GM18517 (cell line): ENCODE data around the gene RAPGEF1.
"Not testable (repeated sequence)": the region's sequence is repeated elsewhere in the genome, so short reads cannot be mapped to it uniquely, and the experiment has no call there.

ENCODE experiments used
- ATAC-seq: cut with Tn5 transposase; IDR thresholded peaks from one replicate; pipeline ENCODE4 v1.9.1; 2021; ENCODE audit warnings: mild to moderate bottlenecking, moderate library complexity; ENCODE audit not compliant: unreplicated experiment

Gene RAPGEF1

DNA sequence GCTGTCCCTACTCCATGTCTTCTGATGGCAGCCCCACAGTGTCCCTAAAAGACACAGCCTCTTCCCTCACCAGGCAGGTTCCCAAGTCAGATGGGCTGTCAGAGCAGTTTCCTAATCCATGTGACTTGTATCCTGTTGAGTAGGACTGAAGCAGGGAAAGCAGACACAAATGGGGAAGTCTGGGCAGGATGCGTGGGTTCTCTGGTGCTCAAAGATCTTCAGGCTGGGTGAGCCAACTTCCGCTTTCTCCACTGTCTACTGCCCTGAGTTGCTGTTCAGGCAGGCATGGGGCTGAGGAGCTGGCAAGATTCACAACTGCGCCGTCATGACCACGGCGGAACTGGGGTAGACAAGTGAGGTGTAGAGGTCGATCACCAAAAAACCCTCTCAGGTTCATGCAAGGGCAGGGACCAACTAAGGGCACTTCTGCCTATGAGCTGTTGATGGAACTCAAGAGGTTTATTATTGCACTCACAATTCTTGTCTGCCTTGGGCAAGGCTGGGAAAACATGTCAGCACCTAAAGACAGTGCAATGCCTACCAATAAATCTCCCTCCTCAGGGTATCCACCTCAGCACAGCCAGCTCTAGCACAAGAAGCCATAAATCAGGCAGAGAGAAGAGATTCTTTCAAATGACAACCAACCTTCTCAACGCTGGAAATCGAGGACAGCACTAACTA lies 83.4 kb downstream of the RAPGEF1 start:
- no peak for ATAC-seq

DNA sequence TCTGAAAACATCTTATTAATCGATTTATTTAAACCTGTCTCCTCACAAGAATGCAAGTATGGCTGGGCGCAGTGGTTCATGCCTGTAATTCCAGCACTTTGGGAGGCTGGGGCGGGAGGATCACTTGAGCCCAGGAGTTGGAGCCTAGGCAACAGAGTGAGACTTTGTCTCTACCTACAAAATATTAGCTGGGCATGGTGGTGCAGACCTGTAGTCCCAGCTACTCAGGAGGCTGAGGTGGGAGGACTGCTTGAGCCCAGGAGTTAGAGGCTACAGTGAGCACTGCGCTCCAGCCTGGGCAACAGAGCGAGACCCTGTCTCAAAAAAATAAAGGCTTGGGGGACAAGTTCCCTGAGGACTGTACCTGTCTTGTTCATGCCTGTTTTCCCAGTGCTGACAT lies 85.5 kb downstream of the RAPGEF1 start:
- ATAC-seq, result not testable (repeated sequence)

DNA sequence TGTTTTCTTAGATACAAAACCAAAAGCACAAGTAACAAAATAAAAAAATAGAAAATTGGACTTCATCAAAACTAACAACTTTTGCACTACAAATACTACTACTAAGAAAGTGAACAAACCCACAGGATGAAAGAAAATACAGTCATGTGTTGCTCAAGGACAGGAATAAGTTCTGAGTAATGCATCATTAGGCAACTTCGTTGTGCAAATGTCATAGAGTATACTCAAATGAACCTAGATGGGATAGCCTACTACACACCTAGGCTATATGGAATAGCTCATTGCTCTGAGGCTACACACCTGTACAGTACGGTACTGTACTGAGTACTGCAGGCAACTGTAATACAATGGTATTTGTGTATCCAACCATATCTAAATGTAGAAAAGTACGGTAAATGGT lies 88.3 kb downstream of the RAPGEF1 start:
- no peak for ATAC-seq

DNA sequence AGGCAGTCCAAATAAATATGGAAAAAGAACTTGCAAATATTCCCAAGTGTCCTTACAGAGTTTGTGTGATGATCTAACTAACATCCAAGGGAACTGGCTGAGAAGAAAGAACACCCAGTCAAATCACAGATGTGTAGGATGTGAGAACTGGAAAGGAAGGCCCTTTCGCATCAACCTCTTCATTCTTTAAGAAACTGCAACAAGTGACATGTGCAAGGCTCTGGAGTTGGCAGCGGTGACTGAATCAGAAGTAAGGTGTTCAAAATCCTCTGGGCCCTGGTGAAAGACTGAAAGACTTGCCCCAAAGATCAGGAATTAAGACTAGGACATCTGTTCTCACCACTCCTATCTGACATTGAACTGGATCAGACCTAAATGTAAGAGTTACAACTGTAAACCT lies 88.7 kb downstream of the RAPGEF1 start:
- no peak for ATAC-seq

DNA sequence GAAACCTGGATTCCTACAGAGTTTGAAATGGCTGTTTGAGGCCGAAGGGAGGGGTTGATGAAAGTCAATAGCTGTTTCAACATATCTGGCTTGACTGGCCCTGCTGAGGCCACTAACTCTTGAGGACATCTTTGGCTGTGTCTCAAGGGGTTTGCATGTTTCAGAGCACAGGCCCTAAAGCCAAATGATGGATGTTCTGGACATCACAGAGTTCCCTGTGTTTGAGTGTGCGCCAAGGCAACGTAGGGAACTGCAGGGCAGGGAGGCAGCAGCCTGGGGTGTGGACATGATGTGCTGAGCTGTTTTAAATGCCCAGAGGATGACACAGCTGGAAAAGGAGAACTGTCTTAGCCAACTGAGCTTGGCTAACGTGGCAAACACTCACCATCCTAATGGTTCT lies 89.6 kb downstream of the RAPGEF1 start:
- no peak for ATAC-seq

DNA sequence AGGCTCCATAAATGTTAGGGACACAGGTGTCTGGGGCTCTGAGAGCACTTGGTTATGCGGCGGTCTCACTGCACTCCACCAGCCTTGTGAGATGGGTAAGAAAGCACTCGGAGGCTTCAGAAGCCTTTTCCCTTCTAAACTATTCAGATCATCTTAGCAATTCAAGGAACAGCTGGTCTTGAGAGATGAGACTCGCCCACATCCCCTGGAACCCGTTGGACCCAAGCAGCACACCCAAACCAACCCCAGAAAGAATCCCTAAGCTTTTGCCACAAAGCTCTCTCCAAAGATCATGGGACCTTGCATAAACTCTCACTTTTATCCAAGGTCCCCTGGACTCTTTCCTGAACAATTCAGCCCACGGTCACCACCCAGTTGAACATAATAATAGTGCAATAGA lies 90.2 kb downstream of the RAPGEF1 start:
- no peak for ATAC-seq

GRCh38 chr9:131645078-131645776 lies 94.6 kb downstream of the RAPGEF1 start:
- ATAC-seq, result no peak

DNA sequence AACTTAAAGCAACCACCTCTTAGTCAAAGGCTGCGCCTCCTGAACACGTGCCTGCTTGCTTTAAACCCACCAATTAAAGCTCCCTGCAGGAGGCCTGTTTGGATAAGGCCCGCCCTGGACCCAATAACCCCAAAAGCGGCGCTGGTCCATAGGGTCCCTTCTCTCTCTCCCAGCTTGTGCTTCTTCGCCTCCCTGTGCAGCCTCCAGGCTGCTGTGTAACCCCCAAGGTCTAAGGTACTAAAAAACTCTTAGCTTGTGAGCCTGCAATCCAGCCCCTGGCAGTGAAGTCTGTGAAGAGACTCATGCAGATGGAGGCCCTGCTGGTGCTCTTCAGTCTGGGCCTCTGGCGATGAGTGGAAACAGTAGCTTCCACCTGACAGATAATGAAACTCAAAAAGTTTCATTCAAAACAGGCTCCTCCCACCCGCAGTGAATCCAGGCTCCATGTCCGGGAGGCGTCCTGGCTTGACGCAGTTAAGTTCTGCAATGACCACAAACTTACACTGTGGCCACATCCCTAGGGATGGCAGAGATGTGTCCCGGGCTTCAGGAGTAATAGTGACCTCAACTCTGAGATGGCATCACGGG lies 97.3 kb downstream of the RAPGEF1 start:
- no peak for ATAC-seq

- ATAC-seq, result no peak
Measured at GRCh38 chr9:131641618-131642495, 98.0 kb downstream of the RAPGEF1 start.

- ATAC-seq, result no peak
Measured at GRCh38 chr9:131640438-131641137, 99.3 kb downstream of the RAPGEF1 start.

DNA sequence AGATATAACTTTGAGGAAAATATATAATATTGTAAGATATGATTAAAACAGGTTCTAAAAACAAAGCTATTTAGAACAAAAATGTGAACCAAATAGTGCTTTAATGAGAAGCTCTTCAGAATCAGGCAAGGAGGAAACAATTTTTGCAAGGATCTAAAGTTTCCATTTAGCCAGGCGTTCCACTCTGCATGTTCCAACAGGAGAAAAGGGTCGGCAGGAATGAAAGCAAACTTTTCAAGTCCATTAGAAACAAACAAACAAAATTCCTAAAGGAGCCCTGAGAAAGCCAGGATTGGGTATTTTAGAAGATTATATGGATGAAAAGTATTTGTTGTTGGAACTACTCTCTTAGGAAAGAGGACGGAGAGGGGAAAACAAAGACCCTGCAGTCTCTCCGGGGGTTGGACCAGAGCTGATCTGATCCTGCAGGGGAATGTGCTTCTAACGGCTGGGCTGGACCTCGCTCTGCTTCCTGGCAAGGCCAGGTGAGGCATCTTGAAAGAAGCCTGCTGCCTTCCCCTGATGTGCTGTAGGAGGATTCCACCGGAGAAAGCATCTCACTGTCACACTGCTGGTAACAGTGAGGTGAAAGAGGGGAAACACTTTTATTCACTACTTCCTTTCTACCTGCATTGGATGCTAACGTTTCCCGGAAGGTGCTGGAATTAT lies 100.0 kb downstream of the RAPGEF1 start:
- ATAC-seq, result no peak

GRCh38 chr9:131636593-131636992 lies 103.3 kb downstream of the RAPGEF1 start:
- no peak for ATAC-seq

DNA sequence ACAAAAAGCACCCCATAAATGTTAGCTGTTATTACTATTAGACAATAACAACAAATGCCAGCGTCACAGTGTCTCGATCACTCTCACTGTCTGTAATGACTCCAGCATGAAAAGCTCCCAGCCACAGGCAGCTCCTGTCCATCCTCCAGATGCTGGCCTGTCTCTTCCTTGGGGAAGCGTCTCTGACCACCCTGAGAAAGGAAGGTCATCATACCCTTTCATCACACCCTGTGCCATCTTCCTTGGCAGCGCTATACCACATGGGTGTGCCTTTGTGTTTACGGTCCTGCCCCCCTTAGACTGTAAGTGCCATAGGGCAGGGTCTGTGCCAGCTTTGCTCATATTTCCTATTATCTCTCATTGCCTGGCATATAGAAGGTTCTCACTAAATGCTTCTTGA lies 104.0 kb downstream of the RAPGEF1 start:
- no peak for ATAC-seq

DNA sequence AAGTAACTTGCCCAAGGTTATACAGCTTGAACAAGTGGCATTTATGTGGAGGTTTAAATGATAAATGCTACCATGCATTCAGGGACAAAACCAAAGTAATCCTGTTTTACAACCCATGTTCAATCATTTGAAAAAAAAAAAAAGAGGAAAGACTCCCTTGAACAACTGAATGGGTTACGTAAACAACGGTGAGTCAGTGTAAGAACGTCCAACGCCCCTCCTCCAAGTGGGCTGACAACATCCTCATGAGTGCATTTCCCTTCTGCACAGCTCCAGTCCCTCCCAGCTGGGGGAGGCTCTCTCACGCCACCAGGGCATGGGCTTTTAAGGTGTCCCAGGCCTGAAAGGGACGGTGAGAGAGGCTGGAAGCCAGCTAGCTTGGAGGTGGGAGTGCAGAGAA lies 104.6 kb downstream of the RAPGEF1 start:
- ATAC-seq, result no peak

GRCh38 chr9:131633491-131634031 lies 106.3 kb downstream of the RAPGEF1 start:
- ATAC-seq, result no peak

DNA sequence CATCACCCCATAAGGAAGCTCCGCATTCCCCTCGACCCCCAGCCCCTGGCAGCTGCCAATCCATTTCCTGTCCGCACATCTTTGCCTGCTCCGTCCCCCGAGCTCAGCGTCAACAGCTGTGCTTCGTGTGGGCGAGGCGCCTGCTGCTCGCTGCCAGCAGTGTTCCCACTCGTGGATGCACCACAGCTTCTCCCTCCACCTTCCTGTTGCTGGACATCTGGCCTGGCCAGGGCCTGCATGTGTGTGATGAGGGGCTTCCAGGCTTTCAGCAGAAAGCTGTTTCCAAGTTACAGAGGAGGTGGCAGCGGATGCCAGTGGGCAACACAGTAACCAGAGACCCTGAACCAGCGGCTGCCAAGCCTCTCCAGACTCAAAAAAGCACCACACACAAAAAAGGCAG lies 108.6 kb downstream of the RAPGEF1 start:
- no peak for ATAC-seq

GRCh38 chr9:131630205-131630831 lies 109.6 kb downstream of the RAPGEF1 start:
- ATAC-seq, result no peak

DNA sequence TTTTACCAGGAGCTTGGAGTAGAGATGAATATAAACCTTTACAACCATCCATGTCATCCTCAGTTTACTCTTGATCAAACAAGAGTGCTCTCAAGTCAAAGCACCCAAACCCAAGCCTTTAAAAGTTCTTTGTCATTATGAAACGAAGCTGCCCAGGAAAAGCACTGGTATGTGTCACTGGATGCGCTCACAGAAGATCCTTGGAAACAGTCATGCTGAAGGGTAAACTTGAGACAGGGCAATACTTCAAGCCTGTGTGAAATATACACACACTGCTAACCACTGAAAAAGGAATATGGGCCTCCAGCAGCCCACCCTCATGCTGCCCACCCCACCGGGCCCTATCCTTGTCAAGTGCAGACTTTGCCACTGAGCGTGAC lies 110.1 kb downstream of the RAPGEF1 start:
- ATAC-seq, result no peak

DNA sequence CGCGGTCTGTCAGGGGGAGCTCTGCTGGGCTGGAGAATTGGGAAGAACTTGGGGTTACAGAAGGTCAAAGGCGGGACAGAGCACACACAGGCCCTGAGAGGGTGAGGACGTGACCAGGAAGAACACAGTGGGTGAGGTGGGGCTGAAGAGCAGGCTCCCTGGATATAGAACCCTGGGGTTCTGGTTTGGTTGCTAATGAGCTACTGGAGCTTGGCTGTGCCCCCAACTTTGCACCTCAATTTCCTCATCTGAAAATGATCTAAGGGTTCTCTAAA lies 110.7 kb downstream of the RAPGEF1 start:
- ATAC-seq, result no peak
